Mesenchymal stem cell (in vitro differentiated cells and primary cell): ENCODE data around the gene ZBTB1.
"Not testable (repeated sequence)": the region's sequence is repeated elsewhere in the genome, so short reads cannot be mapped to it uniquely, and the experiment has no call there.

ENCODE experiments used
- DNase-seq: peaks from one replicate; pipeline ENCODE4 v3.0.0-alpha.2; 2013
- H2AFZ ChIP-seq: one replicate; pipeline ENCODE4 v1.6.1; 2013; ENCODE audit warnings: low read depth, mild to moderate bottlenecking, control low read depth, inconsistent platforms, low read length, moderate library complexity
- H2AK5ac ChIP-seq: 2 replicates; pipeline ENCODE4 v1.6.1; 2013; ENCODE audit warnings: low read length, moderate library complexity, mild to moderate bottlenecking, inconsistent platforms; ENCODE audit not compliant: severe bottlenecking
- H2BK120ac ChIP-seq: one replicate; pipeline ENCODE4 v1.6.1; 2013; ENCODE audit warnings: low read depth, mild to moderate bottlenecking, inconsistent platforms, low read length, moderate library complexity
- H2BK12ac ChIP-seq, 2 experiments: one replicate each; pipeline ENCODE4 v1.6.1; 2013; ENCODE audit warnings: inconsistent platforms in 2 of 2, low read length in 2 of 2, mild to moderate bottlenecking in 2 of 2, moderate library complexity in 2 of 2, control low read depth in 1 of 2
- H2BK15ac ChIP-seq: one replicate; pipeline ENCODE4 v1.6.1; 2013; ENCODE audit warnings: mild to moderate bottlenecking, low read depth, inconsistent platforms; ENCODE audit not compliant: poor library complexity, severe bottlenecking
- H2BK5ac ChIP-seq: 2 replicates; pipeline ENCODE4 v1.6.1; 2013; ENCODE audit warnings: low read depth, mild to moderate bottlenecking, low read length, control low read depth, inconsistent platforms; ENCODE audit not compliant: poor library complexity, severe bottlenecking
- H3K14ac ChIP-seq, 2 experiments: one replicate each; pipeline ENCODE4 v1.6.1; 2013; ENCODE audit warnings: inconsistent platforms in 2 of 2, low read length in 2 of 2, control low read depth in 1 of 2, mild to moderate bottlenecking in 1 of 2, moderate library complexity in 1 of 2
- H3K18ac ChIP-seq, 2 experiments: one replicate each; pipeline ENCODE4 v1.6.1; 2013; ENCODE audit warnings: inconsistent platforms in 2 of 2, low read length in 2 of 2, control low read depth in 1 of 2, low read depth in 1 of 2, mild to moderate bottlenecking in 1 of 2
- H3K23ac ChIP-seq, 2 experiments: one replicate each; pipeline ENCODE4 v1.6.1; 2013; ENCODE audit warnings: inconsistent platforms in 2 of 2, low read length in 2 of 2, mild to moderate bottlenecking in 2 of 2, moderate library complexity in 2 of 2, control low read depth in 1 of 2
- H3K27ac ChIP-seq: 2 replicates; pipeline ENCODE4 v1.5.1; 2013; ENCODE audit warnings: mild to moderate bottlenecking, moderate library complexity, low read length, control low read depth, inconsistent platforms; ENCODE audit not compliant: poor library complexity, severe bottlenecking
- H3K27me3 ChIP-seq, 2 experiments: 2 replicates each; pipeline versions ENCODE4 v1.6.1 to v1.7.0; 2013; ENCODE audit warnings: low read length in 2 of 2, mild to moderate bottlenecking in 2 of 2, moderate library complexity in 2 of 2, control low read depth in 1 of 2, inconsistent platforms in 1 of 2; ENCODE audit not compliant: control insufficient read depth in 1 of 2, insufficient read depth in 1 of 2
- H3K36me3 ChIP-seq, 2 experiments: 2 replicates each; pipeline versions ENCODE4 v1.6.1 to v1.7.0; 2013; ENCODE audit warnings: low read length in 2 of 2, control low read depth in 1 of 2, inconsistent platforms in 1 of 2, low read depth in 1 of 2, mild to moderate bottlenecking in 1 of 2; ENCODE audit not compliant: insufficient read depth in 2 of 2, control insufficient read depth in 1 of 2
- H3K4ac ChIP-seq, 2 experiments: one replicate each; pipeline ENCODE4 v1.6.1; 2013; ENCODE audit warnings: inconsistent platforms in 2 of 2, low read length in 2 of 2, mild to moderate bottlenecking in 2 of 2, moderate library complexity in 2 of 2, control low read depth in 1 of 2, low read depth in 1 of 2
- H3K4me1 ChIP-seq: 2 replicates; pipeline ENCODE4 v1.6.1; 2013; ENCODE audit warnings: low read depth, low read length, control low read depth; ENCODE audit not compliant: control insufficient read depth, insufficient read depth
- H3K4me2 ChIP-seq: 2 replicates; pipeline ENCODE4 v1.6.1; 2013; ENCODE audit warnings: low read length, mild to moderate bottlenecking, inconsistent platforms; ENCODE audit not compliant: poor library complexity, severe bottlenecking
- H3K4me3 ChIP-seq, 2 experiments: 2 replicates each; pipeline versions ENCODE4 v1.5.1 to v1.7.0; 2013; ENCODE audit warnings: low read length in 2 of 2, mild to moderate bottlenecking in 2 of 2, control low read depth in 1 of 2, low read depth in 1 of 2; ENCODE audit not compliant: insufficient read depth in 1 of 2
- H3K79me1 ChIP-seq: replicated peaks from 2 replicates; pipeline ENCODE4 v1.6.1; 2013; ENCODE audit warnings: mild to moderate bottlenecking, control low read depth, low read length, inconsistent platforms; ENCODE audit not compliant: poor library complexity, severe bottlenecking
- H3K9ac ChIP-seq: 2 replicates; pipeline ENCODE4 v1.7.0; 2013; ENCODE audit warnings: mild to moderate bottlenecking, low read length, moderate library complexity
- H3K9me3 ChIP-seq: 2 replicates; pipeline ENCODE4 v1.7.0; 2013; ENCODE audit warnings: mild to moderate bottlenecking, low read length; ENCODE audit not compliant: control insufficient read depth
- H4K8ac ChIP-seq: one replicate; pipeline ENCODE4 v1.6.1; 2013; ENCODE audit warnings: inconsistent platforms, mild to moderate bottlenecking, low read length, moderate library complexity
- H4K91ac ChIP-seq: one replicate; pipeline ENCODE4 v1.6.1; 2013; ENCODE audit warnings: mild to moderate bottlenecking, low read length, inconsistent platforms
- WGBS: methylation state at CpG from one replicate; pipeline ENCODE4 v1.1.7; 2013; ENCODE audit warnings: mixed read lengths; 5-methylcytosine and 5-hydroxymethylcytosine counted together

The ZBTB1 gene

DNA sequence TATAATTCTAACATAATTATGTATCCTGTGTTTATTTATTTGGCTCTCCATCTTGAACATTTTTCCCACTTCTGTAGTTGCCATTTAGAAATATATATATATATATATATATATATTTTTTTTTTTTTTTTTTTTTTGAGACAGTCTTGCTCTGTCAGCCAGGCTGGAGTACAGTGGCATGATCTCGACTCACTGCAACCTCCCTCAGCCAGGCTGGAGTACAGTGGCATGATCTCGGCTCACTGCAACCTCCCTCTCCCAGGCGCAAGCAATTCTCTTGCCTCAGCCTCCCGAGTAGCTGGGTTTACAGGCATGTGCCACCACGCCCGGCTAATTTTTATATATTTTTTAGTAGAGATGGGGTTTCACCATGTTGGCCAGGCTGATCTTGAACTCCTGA lies 13.1 kb downstream of the ZBTB1 start:
- H2BK5ac ChIP-seq, H2BK12ac ChIP-seq, H4K91ac ChIP-seq, H3K27me3 ChIP-seq, H2BK15ac ChIP-seq, H3K18ac ChIP-seq, H3K9ac ChIP-seq, H2AK5ac ChIP-seq, H4K8ac ChIP-seq, H3K14ac ChIP-seq, DNase-seq, H3K23ac ChIP-seq, H2BK120ac ChIP-seq, H3K27ac ChIP-seq, H3K4me2 ChIP-seq, H3K9me3 ChIP-seq, H3K4ac ChIP-seq, H3K79me1 ChIP-seq, H3K4me3 ChIP-seq, H3K4me1 ChIP-seq, H2AFZ ChIP-seq: not testable (repeated sequence)
- peaks cover 0 to 14% of the 10 kb centered on the region in 2 experiments for H3K36me3 ChIP-seq
- WGBS: 94% methylated on average over 6 of the region's 6 CpGs

DNA sequence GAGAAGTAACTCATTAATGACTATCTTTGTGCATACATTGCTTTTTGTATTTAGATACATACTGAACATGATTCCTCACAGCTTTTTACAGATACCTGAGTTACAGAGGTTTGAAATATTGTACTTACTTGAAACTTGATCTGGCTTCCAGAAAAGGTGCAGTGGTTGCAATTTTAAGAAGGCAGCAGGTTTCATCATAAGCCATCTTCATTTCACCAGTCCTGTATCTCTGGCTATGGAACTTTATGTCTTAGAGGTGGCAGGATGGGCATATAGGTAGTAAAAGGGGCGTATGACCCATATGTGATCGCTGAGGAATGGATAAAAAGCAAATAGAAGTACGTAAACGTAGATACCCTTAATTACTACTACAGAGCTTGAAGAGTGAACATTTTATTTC lies 13.7 kb downstream of the ZBTB1 start:
- H3K4me3 ChIP-seq: no peak overlapping the region
- no peak overlapping the region for H3K4ac ChIP-seq
- H3K4me1 ChIP-seq: peaks cover 4% of the 10 kb centered on the region
- DNase-seq: no peak
- 94% methylated on average over 2 of the region's 4 CpGs for WGBS
- no peak overlapping the region for H2BK15ac ChIP-seq
- no peak overlapping the region for H2BK120ac ChIP-seq
- H3K36me3 ChIP-seq: peaks cover 0 to 19% of the 10 kb centered on the region in 2 experiments
- no peak overlapping the region for H2AK5ac ChIP-seq
- H2AFZ ChIP-seq: no peak overlapping the region
- H4K91ac ChIP-seq: no peak overlapping the region
- no peak overlapping the region for H3K14ac ChIP-seq
- no peak overlapping the region for H3K23ac ChIP-seq
- no peak overlapping the region for H2BK5ac ChIP-seq
- no peaks in the 10 kb centered on the region for H3K27me3 ChIP-seq
- H3K18ac ChIP-seq: no peak overlapping the region
- no peaks in the 10 kb centered on the region for H3K9me3 ChIP-seq
- H3K79me1 ChIP-seq: no peaks in the 10 kb centered on the region
- H3K9ac ChIP-seq: peak overlapping the region; percentile 19
- H3K4me2 ChIP-seq: no peak overlapping the region
- no peak overlapping the region for H3K27ac ChIP-seq
- no peak overlapping the region for H2BK12ac ChIP-seq
- H4K8ac ChIP-seq: no peak overlapping the region

DNA sequence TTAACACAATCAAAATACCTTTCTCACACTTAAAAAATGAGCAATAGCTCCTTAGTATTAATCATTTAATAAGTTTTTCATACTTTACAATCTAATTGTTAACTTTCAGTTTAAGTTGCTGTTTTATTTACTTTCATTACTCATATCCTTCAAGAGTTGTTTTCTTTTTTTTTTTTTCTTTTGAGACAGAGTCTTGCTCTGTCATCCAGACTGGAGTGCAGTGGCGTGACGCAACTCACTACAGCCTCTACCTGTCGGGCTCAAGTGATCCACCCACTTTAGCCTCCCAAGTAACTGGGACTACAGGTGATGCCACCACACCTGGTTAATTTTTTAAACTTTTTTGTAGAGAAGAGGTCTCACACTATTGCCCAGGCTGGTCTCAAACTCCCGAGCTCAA lies 16.1 kb downstream of the ZBTB1 start:
- Histone ChIP-seq H2BK120ac (no peak overlapping the region), H3K4me3 (no peak overlapping the region), H3K36me3 (peaks cover 0 to 36% of the 10 kb centered on the region in 2 experiments), H3K27me3 (no peaks in the 10 kb centered on the region), H3K23ac (no peak overlapping the region), H3K4me2 (no peak overlapping the region), H4K8ac (no peak overlapping the region), H2AK5ac (no peak overlapping the region), H3K27ac (no peak overlapping the region), H3K14ac (no peak overlapping the region), H3K9me3 (no peaks in the 10 kb centered on the region), H2AFZ (no peak overlapping the region), H3K4me1 (peaks cover 4% of the 10 kb centered on the region), H4K91ac (no peak overlapping the region), H3K4ac (no peak overlapping the region), H3K9ac (no peak overlapping the region), H2BK12ac (no peak overlapping the region), H3K18ac (no peak overlapping the region), H2BK15ac (no peak overlapping the region), H3K79me1 (no peaks in the 10 kb centered on the region), H2BK5ac (no peak overlapping the region)
- WGBS: 72% methylated on average over 4 of the region's 4 CpGs
- DNase-seq: no peak

DNA sequence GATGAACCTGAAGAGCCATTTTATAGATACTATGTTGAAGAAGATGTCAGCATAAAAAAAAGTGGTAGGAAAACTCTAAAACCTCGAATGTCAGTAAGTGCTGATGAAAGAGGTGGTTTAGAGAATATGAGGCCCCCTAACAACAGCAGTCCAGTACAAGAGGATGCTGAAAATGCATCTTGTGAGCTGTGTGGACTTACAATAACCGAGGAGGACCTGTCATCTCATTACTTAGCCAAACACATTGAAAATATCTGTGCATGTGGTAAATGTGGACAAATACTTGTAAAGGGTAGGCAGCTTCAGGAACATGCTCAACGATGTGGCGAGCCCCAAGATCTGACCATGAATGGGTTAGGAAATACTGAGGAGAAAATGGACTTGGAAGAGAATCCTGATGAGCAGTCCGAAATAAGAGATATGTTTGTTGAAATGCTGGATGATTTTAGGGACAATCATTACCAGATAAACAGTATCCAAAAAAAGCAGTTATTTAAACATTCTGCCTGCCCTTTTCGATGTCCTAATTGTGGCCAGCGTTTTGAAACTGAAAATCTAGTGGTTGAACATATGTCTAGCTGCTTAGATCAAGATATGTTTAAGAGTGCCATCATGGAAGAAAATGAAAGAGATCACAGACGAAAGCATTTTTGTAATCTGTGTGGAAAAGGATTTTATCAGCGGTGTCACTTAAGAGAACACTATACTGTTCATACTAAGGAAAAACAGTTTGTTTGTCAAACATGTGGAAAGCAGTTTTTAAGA lies 18.2 kb downstream of the ZBTB1 start:
- Histone ChIP-seq H2BK15ac (no peak overlapping the region), H3K9me3 (no peaks in the 10 kb centered on the region), H3K4me2 (no peak overlapping the region), H3K36me3 (peaks cover 3 to 46% of the 10 kb centered on the region in 2 experiments), H2AFZ (no peak overlapping the region), H3K14ac (no peak overlapping the region), H3K27me3 (no peaks in the 10 kb centered on the region), H3K4me1 (peaks cover 2% of the 10 kb centered on the region), H2AK5ac (no peak overlapping the region), H3K27ac (no peak overlapping the region), H3K4ac (no peak overlapping the region), H2BK120ac (no peak overlapping the region), H4K91ac (no peak overlapping the region), H2BK5ac (no peak overlapping the region), H3K9ac (no peak overlapping the region), H2BK12ac (no peak overlapping the region), H3K23ac (no peak overlapping the region), H3K18ac (no peak overlapping the region), H3K4me3 (no peak overlapping the region), H4K8ac (no peak overlapping the region), H3K79me1 (peaks cover 10% of the 10 kb centered on the region)
- 94% methylated on average over 7 of the region's 9 CpGs for WGBS
- DNase-seq: no peak
